GM19397 (cell line): Measurements from ENCODE around the gene MED15.
"Not testable (repeated sequence)": the region's sequence is repeated elsewhere in the genome, so short reads cannot be mapped to it uniquely, and the experiment has no call there.

ENCODE experiments used
- ATAC-seq: cut with Tn5 transposase; IDR thresholded peaks from one replicate; pipeline ENCODE4 v1.9.1; 2021; ENCODE audit warnings: mild to moderate bottlenecking, moderate library complexity; ENCODE audit not compliant: unreplicated experiment

MED15 gene

DNA sequence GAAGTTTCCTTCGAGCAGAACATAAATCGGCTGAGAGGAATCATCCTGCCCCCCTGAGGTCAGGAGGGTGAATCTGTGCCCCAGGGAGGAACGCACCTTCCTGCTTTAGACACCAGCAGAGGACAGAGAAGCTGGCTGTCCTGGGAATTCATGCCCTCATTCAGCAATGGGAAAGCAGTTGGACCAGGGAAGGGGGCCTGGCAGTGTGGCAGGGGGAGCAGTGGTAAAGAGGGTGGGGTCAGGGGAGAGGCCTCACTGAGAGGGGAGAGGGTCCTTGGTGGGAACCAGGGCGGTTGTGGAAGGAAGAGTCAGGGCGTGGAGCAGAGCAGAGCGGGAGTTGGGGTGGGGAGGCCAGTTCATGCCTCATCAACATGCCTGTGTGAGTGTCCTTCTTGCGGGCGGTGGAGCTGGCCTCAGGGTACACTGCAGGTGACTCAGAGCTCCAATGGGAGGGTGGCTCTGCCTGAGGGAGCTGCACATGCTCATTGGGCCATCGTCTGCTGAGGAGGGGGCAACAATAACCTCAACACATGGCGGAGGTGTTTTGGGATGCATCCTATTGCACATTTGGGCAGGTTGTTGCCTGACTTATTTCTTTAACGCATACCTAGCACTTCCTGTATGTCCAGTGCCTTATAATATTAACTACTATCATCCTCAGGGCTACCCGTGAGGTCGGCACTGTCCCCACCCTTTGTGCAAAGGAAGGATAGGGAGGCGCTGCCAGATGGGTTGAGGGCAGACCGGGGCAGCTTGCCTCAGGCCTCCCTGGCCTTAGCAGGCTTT is 23.2 kb downstream of the MED15 start:
- no peak for ATAC-seq

DNA sequence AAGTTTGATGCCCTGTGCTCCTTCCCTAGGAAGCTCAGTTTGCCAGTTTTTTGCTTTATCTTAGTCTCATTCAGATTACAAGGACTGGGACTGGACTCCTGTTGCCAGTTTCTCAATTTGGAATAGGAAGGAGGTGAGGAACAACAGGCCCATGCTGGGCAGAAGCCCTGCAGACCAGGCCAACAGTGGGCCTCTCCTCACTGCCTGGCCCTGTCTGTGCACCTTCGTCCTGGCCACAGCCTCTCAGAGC is 23.7 kb downstream of the MED15 start:
- no peak for ATAC-seq

GRCh38 chr22:20531404-20532201 is 24.2 kb downstream of the MED15 start:
- no peak for ATAC-seq

- no peak for ATAC-seq
These were observed 25.0 kb downstream of the MED15 start for GRCh38 chr22:20532256-20532993.

GRCh38 chr22:20533095-20533878 is 25.9 kb downstream of the MED15 start:
- ATAC-seq: no peak

DNA sequence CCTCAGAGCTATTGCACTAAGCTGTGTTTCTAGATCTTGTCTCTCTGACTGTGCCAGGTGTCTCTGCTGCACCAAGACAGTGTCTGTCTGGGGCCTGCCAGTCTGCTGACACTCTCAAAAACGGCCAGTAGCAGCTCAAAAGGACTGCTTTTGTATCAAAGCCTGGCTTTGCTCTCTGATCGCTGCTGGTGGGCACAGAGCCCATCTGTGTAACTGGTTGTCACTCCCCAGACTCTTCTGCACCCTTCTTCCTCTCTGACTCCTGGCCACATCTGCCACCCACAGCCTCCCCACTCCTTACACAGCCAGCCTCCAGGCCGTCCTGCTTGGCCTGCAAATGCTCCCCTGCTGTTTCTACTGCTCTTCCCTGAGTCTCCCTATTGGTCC is 26.5 kb downstream of the MED15 start:
- no peak for ATAC-seq

DNA sequence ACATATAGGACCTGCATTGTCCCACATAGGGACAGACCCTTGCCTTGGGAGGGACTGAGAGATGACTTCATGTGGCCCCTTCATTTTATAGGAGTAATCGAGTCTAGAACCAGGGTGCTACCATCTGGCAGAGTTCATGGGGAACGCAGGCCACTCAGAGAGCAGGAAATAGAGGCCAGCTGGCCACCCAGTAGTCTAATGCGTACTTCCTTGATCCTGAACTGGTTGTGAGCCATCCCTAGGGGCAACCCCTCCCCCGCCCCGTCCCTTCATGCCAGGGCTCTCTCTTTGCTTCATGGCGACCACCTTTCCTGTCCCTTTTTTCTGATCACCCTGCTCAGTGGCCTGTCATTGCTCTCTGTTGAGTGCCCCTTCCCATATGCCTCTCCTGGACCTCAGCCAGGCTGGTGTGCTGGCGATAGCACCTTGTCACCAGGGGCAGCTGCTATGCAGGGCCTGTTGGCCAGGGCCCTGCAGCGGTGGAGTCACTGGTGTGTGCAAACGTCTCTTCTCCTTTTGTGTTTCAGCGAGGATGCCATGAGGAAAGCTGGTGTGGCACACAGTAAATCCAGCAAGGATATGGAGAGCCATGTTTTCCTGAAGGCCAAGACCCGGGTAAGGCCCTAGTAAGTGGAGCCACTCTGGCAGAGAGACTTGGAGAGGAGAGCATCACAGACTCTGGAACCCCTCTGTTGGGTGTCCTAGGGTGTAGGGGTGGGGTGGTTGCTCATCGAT is 29.3 kb downstream of the MED15 start:
- no peak for ATAC-seq

- no peak for ATAC-seq
These were observed 29.9 kb downstream of the MED15 start for GRCh38 chr22:20537325-20537756.

GRCh38 chr22:20537983-20538382 is 30.6 kb downstream of the MED15 start:
- no peak for ATAC-seq

DNA sequence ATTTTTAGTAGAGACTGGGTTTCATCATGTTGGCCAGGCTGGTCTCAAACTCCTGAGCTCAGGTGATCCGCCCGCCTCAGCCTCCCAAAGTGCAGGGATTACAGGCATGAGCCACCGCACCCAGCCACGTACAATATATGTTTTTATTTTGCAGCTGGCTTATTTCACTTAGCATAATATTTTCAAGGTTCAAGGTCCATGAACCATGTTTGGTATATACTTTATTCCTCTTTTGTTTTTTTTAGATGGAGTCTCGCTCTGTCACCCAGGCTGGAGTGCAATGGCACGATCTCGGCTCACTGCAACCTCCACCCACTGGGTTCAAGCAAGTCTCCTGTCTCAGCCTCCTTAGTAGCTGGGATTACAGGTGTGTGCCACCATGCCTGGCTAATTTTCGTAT is 31.5 kb downstream of the MED15 start:
- ATAC-seq: not testable (repeated sequence)

- no peak for ATAC-seq
These were observed 34.6 kb downstream of the MED15 start for GRCh38 chr22:20542055-20542454.

- ATAC-seq: no peak
These were observed 35.3 kb downstream of the MED15 start for GRCh38 chr22:20542736-20543135.

GRCh38 chr22:20545318-20545634 is 37.9 kb downstream of the MED15 start:
- ATAC-seq: not testable (repeated sequence)

- no peak for ATAC-seq
These were observed 38.5 kb downstream of the MED15 start for GRCh38 chr22:20545681-20546521.

- no peak for ATAC-seq
These were observed 39.1 kb downstream of the MED15 start for GRCh38 chr22:20546541-20546950.

- ATAC-seq: no peak
These were observed 39.6 kb downstream of the MED15 start for GRCh38 chr22:20547029-20547428.

- no peak for ATAC-seq
These were observed 41.4 kb downstream of the MED15 start for GRCh38 chr22:20548806-20549205.

DNA sequence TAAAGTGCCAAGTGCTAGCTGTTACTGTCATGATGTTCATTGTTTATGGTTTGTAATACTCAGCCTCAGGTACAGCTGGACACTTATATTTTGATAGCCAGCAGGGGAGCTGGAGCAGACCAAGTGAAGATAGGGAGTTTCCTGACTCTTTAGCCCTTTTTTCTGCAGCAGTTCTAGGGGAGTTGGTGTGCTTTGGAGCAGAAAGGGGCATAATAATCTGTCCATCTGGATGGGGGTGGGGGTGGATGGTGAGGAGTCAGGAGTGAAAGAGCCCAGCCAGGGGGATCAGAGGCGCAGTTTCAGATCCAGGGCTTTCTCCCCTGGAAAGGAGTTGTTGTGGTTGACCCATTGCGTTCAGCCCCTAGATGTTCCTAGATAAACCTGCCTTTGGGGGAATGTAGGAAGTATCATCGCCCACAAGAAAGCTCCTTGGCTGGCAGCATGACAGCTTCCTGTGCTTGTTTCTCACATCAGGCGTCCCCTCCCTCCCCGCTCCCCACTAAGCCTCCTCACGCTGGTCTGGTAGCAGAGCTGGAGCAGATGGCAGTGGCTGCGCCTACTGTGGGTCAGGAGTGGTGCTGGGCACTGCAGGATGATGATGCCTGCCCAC is 41.9 kb downstream of the MED15 start:
- ATAC-seq: no peak
